ENCODE results near the gene SAP30L. TPM values are rescaled to one million over a fixed set of nuclear protein-coding genes. Genes with fewer than 3 reads are reported as not detected.

The SAP30L gene
- total RNA-seq, 2 donors from 2014 or later = 25.0 to 37.9 TPM

DNA sequence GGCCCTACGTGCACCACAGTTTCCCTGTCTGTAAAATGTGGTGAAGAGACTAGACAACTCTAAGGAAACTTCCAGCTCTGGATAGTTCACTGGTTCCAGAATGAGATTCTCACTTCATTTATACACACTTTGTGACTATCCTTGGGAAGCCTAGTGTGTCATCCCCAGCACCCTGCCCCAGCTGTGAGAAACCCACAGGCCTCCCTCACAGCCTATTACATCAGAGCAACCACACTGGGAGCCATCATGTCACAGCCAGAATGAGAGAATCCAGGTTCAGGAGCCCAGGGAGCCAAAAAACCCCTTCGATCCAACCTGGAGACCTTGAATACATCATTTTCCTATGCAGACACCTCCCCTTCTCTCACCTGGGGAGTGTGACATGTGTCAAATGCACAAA is 53.2 kb downstream of the SAP30L start:
- no peaks in the 10 kb centered on the region for H3K9me3 ChIP-seq (ENCODE audit: control insufficient read depth, low read length, poor library complexity, severe bottlenecking)
- ATAC-seq (no peak), DNase-seq (no peak)
- H3K36me3 Mint-ChIP-seq (ENCODE audit: low read depth) = no peaks in the 10 kb centered on the region
- H3K27ac Mint-ChIP-seq = no peak overlapping the region
- peaks cover 46% of the 10 kb centered on the region for H3K27me3 Mint-ChIP-seq
- H3K4me1 Mint-ChIP-seq = peaks cover 2% of the 10 kb centered on the region
- no peak overlapping the region for H3K4me3 Mint-ChIP-seq

DNA sequence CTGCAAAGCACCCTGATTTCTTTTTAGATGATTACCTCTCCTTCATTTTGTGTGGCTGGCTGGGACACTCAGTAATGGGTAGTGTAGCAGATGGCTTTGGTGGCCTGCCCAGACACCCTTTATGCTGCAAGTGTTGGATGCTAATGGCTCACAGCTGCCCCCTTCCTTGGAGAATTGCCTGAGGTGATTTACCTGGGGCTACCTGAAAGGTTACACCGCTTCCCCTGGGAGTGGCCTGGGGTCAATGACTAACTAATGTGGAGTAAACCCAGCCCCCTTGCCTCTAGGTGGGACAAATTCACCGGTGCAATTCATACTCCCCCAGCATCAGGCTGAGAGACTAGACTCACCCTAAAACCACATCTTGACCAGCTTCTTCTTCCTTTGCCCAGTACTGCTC is 55.8 kb downstream of the SAP30L start:
- peaks cover 41% of the 10 kb centered on the region for H3K27me3 Mint-ChIP-seq
- H3K36me3 Mint-ChIP-seq (ENCODE audit: low read depth) = no peaks in the 10 kb centered on the region
- no peak overlapping the region for H3K27ac Mint-ChIP-seq
- no peak for DNase-seq
- ATAC-seq = no peak
- H3K9me3 ChIP-seq (ENCODE audit: control insufficient read depth, low read length, poor library complexity, severe bottlenecking) = no peaks in the 10 kb centered on the region
- peaks cover 2% of the 10 kb centered on the region for H3K4me1 Mint-ChIP-seq
- H3K4me3 Mint-ChIP-seq = no peak overlapping the region

- Mint-ChIP-seq H3K27ac (no peak overlapping the region), H3K36me3 (ENCODE audit: low read depth) (peaks cover 3% of the 10 kb centered on the region), H3K27me3 (peaks cover 43% of the 10 kb centered on the region), H3K4me1 (peaks cover 2% of the 10 kb centered on the region), H3K4me3 (no peak overlapping the region)
- DNase-seq (no peak), ATAC-seq (no peak)
- no peaks in the 10 kb centered on the region for H3K9me3 ChIP-seq (ENCODE audit: control insufficient read depth, low read length, poor library complexity, severe bottlenecking)
Measured at GRCh38 chr5:154502180-154502579, 56.4 kb downstream of the SAP30L start.

- no peaks in the 10 kb centered on the region for H3K9me3 ChIP-seq (ENCODE audit: control insufficient read depth, low read length, poor library complexity, severe bottlenecking)
- ATAC-seq (no peak), DNase-seq (no peak)
- Mint-ChIP-seq H3K4me1 (peaks cover 6% of the 10 kb centered on the region), H3K27ac (no peak overlapping the region), H3K27me3 (peaks cover 42% of the 10 kb centered on the region), H3K4me3 (no peak overlapping the region), H3K36me3 (ENCODE audit: low read depth) (peaks cover 3% of the 10 kb centered on the region)
Measured at GRCh38 chr5:154503698-154504039, 57.9 kb downstream of the SAP30L start.

- ATAC-seq = no peak
- peaks cover 49% of the 10 kb centered on the region for H3K27me3 Mint-ChIP-seq
- no peak overlapping the region for H3K27ac Mint-ChIP-seq
- H3K4me3 Mint-ChIP-seq = no peak overlapping the region
- peaks cover 9% of the 10 kb centered on the region for H3K36me3 Mint-ChIP-seq (ENCODE audit: low read depth)
- H3K9me3 ChIP-seq (ENCODE audit: control insufficient read depth, low read length, poor library complexity, severe bottlenecking) = no peaks in the 10 kb centered on the region
- DNase-seq = no peak
- peaks cover 6% of the 10 kb centered on the region for H3K4me1 Mint-ChIP-seq
Measured at GRCh38 chr5:154505567-154505966, 59.8 kb downstream of the SAP30L start.

DNA sequence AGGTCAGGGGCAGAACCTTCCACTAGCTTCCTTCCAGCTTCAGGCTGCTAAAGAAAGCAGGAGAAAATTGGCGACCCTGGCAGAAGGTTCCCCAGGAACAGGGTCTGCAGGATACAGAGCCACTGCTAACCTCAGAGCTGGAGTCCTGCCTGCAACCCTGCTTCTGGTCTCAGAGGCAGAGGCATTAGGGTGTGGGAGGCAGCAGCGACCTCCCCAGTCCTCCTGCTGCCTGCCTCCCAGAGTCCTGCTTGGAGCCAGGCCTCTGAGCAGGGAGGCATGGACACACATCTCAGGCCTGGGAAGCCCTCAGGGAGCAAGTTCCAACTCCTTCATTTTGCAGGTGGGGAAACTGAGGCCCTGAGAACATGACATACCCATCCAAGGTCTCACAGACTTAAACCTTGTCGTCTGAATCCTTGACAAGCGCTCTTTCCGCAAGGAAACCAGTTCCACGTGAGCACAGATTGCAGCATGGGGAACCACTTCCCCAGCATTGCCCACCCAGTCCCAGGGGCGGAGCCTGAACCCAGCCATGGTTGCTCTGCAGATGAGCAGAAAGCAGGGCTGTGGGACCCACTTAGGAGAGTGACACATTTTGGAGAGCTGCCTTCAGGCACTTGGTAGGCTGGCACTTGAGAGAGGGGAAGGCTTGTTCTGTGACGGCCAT is 60.4 kb downstream of the SAP30L start:
- no peak overlapping the region for H3K4me3 Mint-ChIP-seq
- H3K9me3 ChIP-seq (ENCODE audit: control insufficient read depth, low read length, poor library complexity, severe bottlenecking) = no peaks in the 10 kb centered on the region
- ATAC-seq = no peak

GRCh38 chr5:154506716-154507080 is 60.9 kb downstream of the SAP30L start:
- ATAC-seq = no peak
- H3K9me3 ChIP-seq (ENCODE audit: control insufficient read depth, low read length, poor library complexity, severe bottlenecking) = no peaks in the 10 kb centered on the region
- Mint-ChIP-seq H3K36me3 (ENCODE audit: low read depth) (peaks cover 9% of the 10 kb centered on the region), H3K4me3 (no peak overlapping the region), H3K4me1 (peaks cover 6% of the 10 kb centered on the region), H3K27me3 (peaks cover 53% of the 10 kb centered on the region), H3K27ac (no peak overlapping the region)
- no peak for DNase-seq

More for the DNA sequence above, 60.4 kb downstream of the SAP30L start:
- peaks cover 6% of the 10 kb centered on the region for H3K4me1 Mint-ChIP-seq
- no peak for DNase-seq
- H3K36me3 Mint-ChIP-seq (ENCODE audit: low read depth) = peaks cover 9% of the 10 kb centered on the region
- no peak overlapping the region for H3K27ac Mint-ChIP-seq
- peaks cover 55% of the 10 kb centered on the region for H3K27me3 Mint-ChIP-seq

- peaks cover 43% of the 10 kb centered on the region for H3K27me3 Mint-ChIP-seq
- no peak overlapping the region for H3K27ac Mint-ChIP-seq
- ATAC-seq = no peak
- no peak for DNase-seq
- no peaks in the 10 kb centered on the region for H3K9me3 ChIP-seq (ENCODE audit: control insufficient read depth, low read length, poor library complexity, severe bottlenecking)
- H3K36me3 Mint-ChIP-seq (ENCODE audit: low read depth) = peaks cover 9% of the 10 kb centered on the region
- no peak overlapping the region for H3K4me3 Mint-ChIP-seq
- H3K4me1 Mint-ChIP-seq = peaks cover 6% of the 10 kb centered on the region
Measured at GRCh38 chr5:154508114-154508513, 62.3 kb downstream of the SAP30L start.

GRCh38 chr5:154509784-154510555 is 64.2 kb downstream of the SAP30L start:
- DNase-seq = no peak
- Mint-ChIP-seq H3K27me3 (peaks cover 58% of the 10 kb centered on the region), H3K4me1 (peaks cover 3% of the 10 kb centered on the region), H3K27ac (no peak overlapping the region), H3K36me3 (ENCODE audit: low read depth) (peaks cover 9% of the 10 kb centered on the region), H3K4me3 (no peak overlapping the region)
- no peak for ATAC-seq
- H3K9me3 ChIP-seq (ENCODE audit: control insufficient read depth, low read length, poor library complexity, severe bottlenecking) = no peaks in the 10 kb centered on the region

Other genes with a start within 250 kb of the SAP30L start
- gene HAND1, start 32.2 kb downstream of the SAP30L start, total RNA-seq = not detected

Measured in T-helper 17 cell (primary cell).